ENCODE data around the gene PXK.

DNA sequence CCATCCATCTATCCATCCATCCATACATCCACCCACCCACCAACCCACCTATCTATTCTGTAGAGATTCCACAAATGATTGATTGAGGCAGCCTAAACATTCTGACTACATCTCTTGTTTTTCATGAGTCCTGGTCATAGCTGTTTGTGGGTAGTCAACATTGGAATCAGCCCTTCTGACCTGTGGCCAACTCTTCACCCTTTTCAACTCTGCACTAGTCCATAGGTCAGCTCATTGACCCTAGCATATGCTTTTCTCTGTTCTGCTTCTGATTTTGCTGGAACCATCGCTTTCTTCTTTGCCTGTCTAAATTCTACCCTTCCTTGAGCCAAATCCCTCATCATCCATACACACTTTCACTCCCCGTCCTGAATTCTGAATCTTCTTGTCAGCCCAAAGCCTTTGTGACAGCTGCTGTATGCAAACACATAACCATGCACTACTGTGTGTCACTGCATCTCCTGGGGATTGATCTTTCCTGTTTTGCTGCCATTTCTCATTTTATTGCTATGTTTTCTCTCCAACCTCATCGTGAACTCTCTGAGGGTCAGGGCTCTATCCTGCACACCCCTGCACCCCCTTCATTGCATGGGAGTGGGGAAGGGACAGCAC, 142.4 kb downstream of the PXK start:
- TF ChIP-seq EZH2 (IDR thresholded peaks at IDR 0.05; ENCODE audit: borderline replicate concordance, low read length) (no peak), CTCF (conservative IDR thresholded peaks at IDR 0.05 in 1 of 2, IDR thresholded peaks at IDR 0.05 in 1 of 2; ENCODE audit: extremely low read depth in 1 of 2, insufficient read depth in 1 of 2, low read depth in 1 of 2, low read length in 2 of 2) (no peak)
